ENCODE measurements around the gene RBP2.

Gene RBP2

GRCh38 chr3:139460076-139460475, 16.2 kb downstream of the RBP2 start:
- Histone ChIP-seq H3K27ac (ENCODE audit: low read depth, low read length) (no peak overlapping the region), H3F3A (ENCODE audit: insufficient read depth) (no peaks in the 10 kb centered on the region), H3K9me2 (replicated peaks; ENCODE audit: insufficient read depth, low read length) (no peaks in the 10 kb centered on the region), H3K9ac (ENCODE audit: low read length) (no peak overlapping the region), H3K9me3 (ENCODE audit: insufficient read depth, low read length) (no peaks in the 10 kb centered on the region), H3K79me2 (ENCODE audit: insufficient read depth, low read length) (no peaks in the 10 kb centered on the region), H3K4me3 (ENCODE audit: insufficient read depth, low read length, poor library complexity, severe bottlenecking) (no peak overlapping the region), H3K27me3 (ENCODE audit: low read length) (no peaks in the 10 kb centered on the region), H4K20me1 (ENCODE audit: low read depth, low read length) (no peaks in the 10 kb centered on the region), H3K36me3 (ENCODE audit: low read length) (no peaks in the 10 kb centered on the region), H2AFZ (ENCODE audit: low read depth, low read length, severe bottlenecking) (no peak overlapping the region), H3K4me2 (ENCODE audit: low read depth, low read length, poor library complexity, severe bottlenecking) (no peak overlapping the region)
- TF ChIP-seq EZH2phosphoT487 (conservative IDR thresholded peaks at IDR 0.05; ENCODE audit: low read length) = no peak
- TF ChIP-seq CTCF (IDR thresholded peaks at IDR 0.05; ENCODE audit: insufficient read depth, low read length, poor library complexity, severe bottlenecking) = no peak

GRCh38 chr3:139458348-139458747, 18.0 kb downstream of the RBP2 start:
- Histone ChIP-seq H3K27ac (ENCODE audit: low read depth, low read length) (no peak overlapping the region), H3K79me2 (ENCODE audit: insufficient read depth, low read length) (no peaks in the 10 kb centered on the region), H3K9me3 (ENCODE audit: insufficient read depth, low read length) (no peaks in the 10 kb centered on the region), H3K4me3 (ENCODE audit: insufficient read depth, low read length, poor library complexity, severe bottlenecking) (no peak overlapping the region), H3K9me2 (replicated peaks; ENCODE audit: insufficient read depth, low read length) (no peaks in the 10 kb centered on the region), H3K4me2 (ENCODE audit: low read depth, low read length, poor library complexity, severe bottlenecking) (no peak overlapping the region), H3K9ac (ENCODE audit: low read length) (no peak overlapping the region), H2AFZ (ENCODE audit: low read depth, low read length, severe bottlenecking) (no peak overlapping the region), H3K36me3 (ENCODE audit: low read length) (no peaks in the 10 kb centered on the region), H3F3A (ENCODE audit: insufficient read depth) (no peaks in the 10 kb centered on the region), H4K20me1 (ENCODE audit: low read depth, low read length) (no peaks in the 10 kb centered on the region), H3K27me3 (ENCODE audit: low read length) (no peaks in the 10 kb centered on the region)
- TF ChIP-seq EZH2phosphoT487 (conservative IDR thresholded peaks at IDR 0.05; ENCODE audit: low read length) = no peak

GRCh38 chr3:139457066-139457465, 19.2 kb downstream of the RBP2 start:
- H3K79me2 ChIP-seq (ENCODE audit: insufficient read depth, low read length) = no peaks in the 10 kb centered on the region
- H3K36me3 ChIP-seq (ENCODE audit: low read length) = no peaks in the 10 kb centered on the region
- no peak overlapping the region for H3K27ac ChIP-seq (ENCODE audit: low read depth, low read length)
- no peak for TF ChIP-seq EZH2phosphoT487 (conservative IDR thresholded peaks at IDR 0.05; ENCODE audit: low read length)
- no peak for TF ChIP-seq CTCF (IDR thresholded peaks at IDR 0.05; ENCODE audit: insufficient read depth, low read length, poor library complexity, severe bottlenecking)
- no peak overlapping the region for H3K4me2 ChIP-seq (ENCODE audit: low read depth, low read length, poor library complexity, severe bottlenecking)
- H2AFZ ChIP-seq (ENCODE audit: low read depth, low read length, severe bottlenecking) = no peak overlapping the region
- H3K9me2 ChIP-seq (replicated peaks; ENCODE audit: insufficient read depth, low read length) = no peaks in the 10 kb centered on the region
- no peak overlapping the region for H3K4me3 ChIP-seq (ENCODE audit: insufficient read depth, low read length, poor library complexity, severe bottlenecking)
- H3K9me3 ChIP-seq (ENCODE audit: insufficient read depth, low read length) = no peaks in the 10 kb centered on the region
- no peaks in the 10 kb centered on the region for H4K20me1 ChIP-seq (ENCODE audit: low read depth, low read length)
- H3K27me3 ChIP-seq (ENCODE audit: low read length) = no peaks in the 10 kb centered on the region
- no peak overlapping the region for H3K9ac ChIP-seq (ENCODE audit: low read length)
- H3F3A ChIP-seq (ENCODE audit: insufficient read depth) = no peaks in the 10 kb centered on the region

- Histone ChIP-seq H3K27ac (ENCODE audit: low read depth, low read length) (no peak overlapping the region), H2AFZ (ENCODE audit: low read depth, low read length, severe bottlenecking) (no peak overlapping the region), H3K4me3 (ENCODE audit: insufficient read depth, low read length, poor library complexity, severe bottlenecking) (no peak overlapping the region), H4K20me1 (ENCODE audit: low read depth, low read length) (no peaks in the 10 kb centered on the region), H3K27me3 (ENCODE audit: low read length) (no peaks in the 10 kb centered on the region), H3K36me3 (ENCODE audit: low read length) (no peaks in the 10 kb centered on the region), H3K9ac (ENCODE audit: low read length) (no peak overlapping the region), H3K4me2 (ENCODE audit: low read depth, low read length, poor library complexity, severe bottlenecking) (no peak overlapping the region), H3F3A (ENCODE audit: insufficient read depth) (no peaks in the 10 kb centered on the region), H3K79me2 (ENCODE audit: insufficient read depth, low read length) (no peaks in the 10 kb centered on the region), H3K9me2 (replicated peaks; ENCODE audit: insufficient read depth, low read length) (no peaks in the 10 kb centered on the region), H3K9me3 (ENCODE audit: insufficient read depth, low read length) (no peaks in the 10 kb centered on the region)
- TF ChIP-seq CTCF (IDR thresholded peaks at IDR 0.05; ENCODE audit: insufficient read depth, low read length, poor library complexity, severe bottlenecking) (no peak), EZH2phosphoT487 (conservative IDR thresholded peaks at IDR 0.05; ENCODE audit: low read length) (no peak)
Observed at GRCh38 chr3:139456386-139456785, 19.9 kb downstream of the RBP2 start.
